NCI-H1436 (cell line): Measurements from ENCODE around the gene GUCA1A.
"Not testable (repeated sequence)": the region's sequence is repeated elsewhere in the genome, so short reads cannot be mapped to it uniquely, and the experiment has no call there.

Experiments
- DNase-seq: peaks from one replicate; lab custom pipeline; 2025; lab: John Stamatoyannopoulos, UW

GUCA1A gene

DNA sequence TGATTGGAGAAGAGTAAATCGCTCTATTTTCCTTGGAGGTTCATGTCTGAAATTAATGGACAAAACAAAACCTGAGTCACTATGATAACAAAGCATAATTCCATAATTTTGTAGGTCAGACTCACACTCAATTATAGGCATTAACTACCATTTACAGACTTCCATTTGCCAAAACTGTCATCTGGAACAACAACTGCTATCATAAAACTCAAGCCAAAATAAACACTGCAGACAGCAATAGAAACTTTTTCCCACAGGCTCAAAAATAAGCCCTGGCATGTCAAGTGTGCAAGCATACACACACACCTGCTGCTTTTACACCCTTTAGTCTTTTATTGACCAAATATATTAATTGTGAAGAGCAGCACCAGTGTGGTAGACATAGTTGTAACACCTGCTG, 37.4 kb downstream of the GUCA1A start:
- no peak for DNase-seq

- DNase-seq = no peak
These were observed 38.6 kb downstream of the GUCA1A start for GRCh38 chr6:42211726-42212125.

GRCh38 chr6:42212442-42212841, 39.3 kb downstream of the GUCA1A start:
- no peak for DNase-seq

DNA sequence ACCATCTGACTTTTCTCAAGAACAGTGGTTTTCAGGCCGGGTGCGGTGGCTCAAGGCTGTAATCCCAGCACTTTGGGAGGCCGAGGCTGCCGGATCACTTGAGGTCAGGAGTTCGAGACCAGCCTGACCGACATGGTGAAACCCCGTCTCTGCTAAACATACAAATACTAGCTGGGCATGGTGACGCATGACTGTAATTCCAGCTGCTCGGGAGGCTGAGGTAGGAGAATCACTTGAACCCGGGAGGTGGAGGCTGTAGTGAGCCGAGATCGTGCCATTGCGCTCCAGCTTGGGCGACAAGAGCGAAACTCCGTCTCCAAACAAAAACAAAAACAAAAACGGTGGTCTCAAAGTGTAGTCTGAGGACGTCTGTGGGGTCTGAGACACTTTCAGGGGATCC, 43.3 kb downstream of the GUCA1A start:
- not testable (repeated sequence) for DNase-seq

- DNase-seq = no peak
These were observed 44.0 kb downstream of the GUCA1A start for GRCh38 chr6:42217157-42217518.

- peak; percentile 91 for DNase-seq
These were observed 44.6 kb downstream of the GUCA1A start, which contains the start of gene MRPS10 for GRCh38 chr6:42217519-42218367. Gene MRPS10, minus strand, starts transcription at chr6:42217861. Its CDS starts 12 bp downstream, at chr6:42217849.

GRCh38 chr6:42220807-42221206, 47.6 kb downstream of the GUCA1A start:
- DNase-seq = no peak

DNA sequence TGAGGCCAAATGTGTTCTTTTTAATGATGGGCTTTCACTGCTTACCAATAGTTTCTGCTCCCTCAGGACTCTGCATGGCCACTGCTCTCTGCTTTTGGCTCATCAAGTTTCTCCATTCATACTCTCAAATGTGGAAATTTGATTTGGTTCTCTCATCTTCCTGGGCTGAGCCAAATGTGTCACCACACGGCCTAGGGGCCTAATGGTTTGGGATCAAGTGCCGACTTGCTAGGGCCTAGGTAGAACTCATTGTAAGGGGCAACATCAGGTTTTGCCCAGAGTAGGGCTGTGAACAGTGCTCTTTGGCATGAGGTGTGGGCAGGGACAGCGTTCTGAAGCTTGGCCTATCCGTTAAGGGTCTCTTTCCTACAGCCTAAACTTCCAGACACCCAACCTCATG, 48.4 kb downstream of the GUCA1A start:
- no peak for DNase-seq

DNA sequence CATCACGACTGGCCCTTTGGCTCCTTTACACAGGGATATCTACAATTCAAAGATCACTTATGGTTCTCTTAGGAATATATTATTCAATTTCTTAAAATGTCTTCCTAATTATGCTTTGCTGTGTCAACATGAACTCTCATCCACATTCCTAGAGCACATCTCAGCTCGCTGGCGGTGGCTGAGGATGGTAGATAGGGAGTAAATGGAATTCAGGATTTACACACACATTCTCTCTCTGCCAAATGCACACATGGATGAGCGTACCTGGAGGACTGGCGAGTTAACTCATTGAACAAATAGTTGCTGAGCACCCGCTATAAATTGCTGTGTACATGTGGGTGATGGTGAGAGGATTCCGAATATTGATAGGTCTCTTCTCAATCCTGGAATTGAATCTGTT, 49.3 kb downstream of the GUCA1A start:
- DNase-seq = no peak

GRCh38 chr6:42224222-42225028, 51.3 kb downstream of the GUCA1A start:
- DNase-seq = no peak

- no peak for DNase-seq
These were observed 51.8 kb downstream of the GUCA1A start for GRCh38 chr6:42225029-42225339.

DNA sequence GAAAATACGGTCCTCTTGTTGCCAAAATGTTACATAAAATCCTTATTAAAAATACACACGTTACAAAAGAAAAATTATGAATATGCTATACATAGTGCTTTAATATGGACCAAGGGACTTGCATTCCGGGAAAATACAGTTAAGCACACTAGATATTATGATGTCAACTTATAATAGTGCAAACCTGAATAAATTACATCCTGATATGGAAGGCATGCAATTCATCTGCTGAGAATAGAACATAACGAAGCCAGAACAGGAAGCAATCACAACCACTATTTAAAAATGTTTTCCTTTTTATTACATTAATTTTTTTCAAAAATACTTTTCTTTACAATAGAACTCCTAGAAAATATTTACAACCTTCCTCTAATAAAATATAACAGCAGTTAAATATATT, 52.3 kb downstream of the GUCA1A start:
- DNase-seq = no peak

- DNase-seq = no peak
These were observed 53.0 kb downstream of the GUCA1A start for GRCh38 chr6:42226161-42226611.

GRCh38 chr6:42226645-42227143, 53.5 kb downstream of the GUCA1A start:
- no peak for DNase-seq

- no peak for DNase-seq
These were observed 54.1 kb downstream of the GUCA1A start for GRCh38 chr6:42227173-42227850.

DNA sequence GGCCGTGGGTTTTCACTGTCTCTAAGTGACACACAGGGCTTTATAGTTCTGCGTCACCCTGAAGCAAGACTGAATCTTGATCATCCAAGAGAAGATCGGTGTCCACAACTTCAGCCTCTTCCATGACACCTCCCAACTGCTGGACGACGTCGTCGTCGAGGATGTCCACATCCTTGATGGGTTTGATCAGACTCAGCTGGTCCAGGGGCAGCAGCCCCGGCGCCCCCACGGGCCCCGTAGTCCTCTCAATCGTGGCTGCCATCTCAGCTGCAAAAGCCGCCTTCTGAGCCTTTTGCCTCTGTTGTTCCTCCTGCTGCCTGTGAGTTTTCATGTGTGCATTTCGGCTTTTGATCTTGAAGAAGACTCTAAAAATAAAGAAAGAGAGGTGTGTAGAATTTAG, 55.1 kb downstream of the GUCA1A start:
- no peak for DNase-seq
